ENCODE results near the gene GALK1. TPM values are rescaled to one million over a fixed set of nuclear protein-coding genes. Genes with fewer than 3 reads are reported as not detected.

GALK1 gene
- total and polyA plus RNA-seq, 2 donors from 2014 or later: 34.5 to 105 TPM

GRCh38 chr17:75740215-75740614 is 24.8 kb downstream of the GALK1 start:
- no peaks in the 10 kb centered on the region for H3K36me3 ChIP-seq (ENCODE audit: control insufficient read depth in 2 of 3, insufficient read depth in 3 of 3, low read length in 3 of 3)
- intact Hi-C loops (cut with DNase I): no loop called here
- no peaks in the 10 kb centered on the region for H3K27me3 ChIP-seq (ENCODE audit: control insufficient read depth, insufficient read depth, low read length)
- H3K9me3 ChIP-seq (ENCODE audit: control insufficient read depth in 2 of 3, insufficient read depth in 1 of 3, low read length in 3 of 3): no peaks in the 10 kb centered on the region
- no peaks in the 10 kb centered on the region for H3K4me1 ChIP-seq (ENCODE audit: control insufficient read depth in 2 of 3, insufficient read depth in 2 of 3, low read depth in 1 of 3, low read length in 3 of 3)
- DNase-seq (peak in 1 of 5 donors; percentile 73), FAIRE-seq (no peak)
- no peak overlapping the region for H3K4me3 ChIP-seq (ENCODE audit: low read length in 3 of 3)
- no peak overlapping the region for H3K9ac ChIP-seq (ENCODE audit: low read length in 3 of 3)
- H3K27ac ChIP-seq (ENCODE audit: low read depth in 2 of 2, low read length in 2 of 2): no peak overlapping the region
- no peak for TF ChIP-seq CTCF (IDR thresholded peaks at IDR 0.05; ENCODE audit: borderline replicate concordance, extremely low read depth, insufficient read depth)

GRCh38 chr17:75739801-75740200 is 25.2 kb downstream of the GALK1 start:
- no peak for TF ChIP-seq CTCF (IDR thresholded peaks at IDR 0.05; ENCODE audit: borderline replicate concordance, extremely low read depth, insufficient read depth)

GRCh38 chr17:75739174-75739573 is 25.8 kb downstream of the GALK1 start:
- no peaks in the 10 kb centered on the region for H3K27me3 ChIP-seq (ENCODE audit: control insufficient read depth, insufficient read depth, low read length)
- TF ChIP-seq CTCF (IDR thresholded peaks at IDR 0.05; ENCODE audit: borderline replicate concordance, extremely low read depth, insufficient read depth): no peak
- no peaks in the 10 kb centered on the region for H3K4me1 ChIP-seq (ENCODE audit: control insufficient read depth in 2 of 3, insufficient read depth in 2 of 3, low read depth in 1 of 3, low read length in 3 of 3)
- no peak for DNase-seq
- intact Hi-C loops (cut with DNase I): loop anchor here (10.0 kb wide), 1 partner anchor 54 kb away; no protein-coding TSS in a partner anchor
- H3K9me3 ChIP-seq (ENCODE audit: control insufficient read depth in 2 of 3, insufficient read depth in 1 of 3, low read length in 3 of 3): no peaks in the 10 kb centered on the region
- H3K27ac ChIP-seq (ENCODE audit: low read depth in 2 of 2, low read length in 2 of 2): no peak overlapping the region
- H3K36me3 ChIP-seq (ENCODE audit: control insufficient read depth in 2 of 3, insufficient read depth in 3 of 3, low read length in 3 of 3): no peaks in the 10 kb centered on the region
- no peak for FAIRE-seq
- no peak overlapping the region for H3K4me3 ChIP-seq (ENCODE audit: low read length in 3 of 3)
- H3K9ac ChIP-seq (ENCODE audit: low read length in 3 of 3): no peak overlapping the region

More at GRCh38 chr17:75739801-75740200, 25.2 kb downstream of the GALK1 start:
- no peak overlapping the region for H3K4me3 ChIP-seq (ENCODE audit: low read length in 3 of 3)
- H3K9ac ChIP-seq (ENCODE audit: low read length in 3 of 3): no peak overlapping the region
- H3K27ac ChIP-seq (ENCODE audit: low read depth in 2 of 2, low read length in 2 of 2): no peak overlapping the region
- no peak for FAIRE-seq
- H3K9me3 ChIP-seq (ENCODE audit: control insufficient read depth in 2 of 3, insufficient read depth in 1 of 3, low read length in 3 of 3): no peaks in the 10 kb centered on the region
- no peak for DNase-seq
- intact Hi-C loops (cut with DNase I): loop anchor here (10.0 kb wide), 1 partner anchor 55 kb away; no protein-coding TSS in a partner anchor
- H3K27me3 ChIP-seq (ENCODE audit: control insufficient read depth, insufficient read depth, low read length): no peaks in the 10 kb centered on the region
- no peaks in the 10 kb centered on the region for H3K36me3 ChIP-seq (ENCODE audit: control insufficient read depth in 2 of 3, insufficient read depth in 3 of 3, low read length in 3 of 3)
- no peaks in the 10 kb centered on the region for H3K4me1 ChIP-seq (ENCODE audit: control insufficient read depth in 2 of 3, insufficient read depth in 2 of 3, low read depth in 1 of 3, low read length in 3 of 3)
